Right lung (tissue), 5 donors: ENCODE measurements around the gene PTER. TPM values are rescaled to one million over a fixed set of nuclear protein-coding genes. Genes with fewer than 3 reads are reported as not detected.

Source experiments
- DNase-seq, 2 donors: peaks; one replicate each; pipeline ENCODE4 v3.0.0-alpha.2; 2013
- polyA plus RNA-seq, 5 donors: library from polyadenylated mRNA; unstranded; fragments of 120-200 nt; gene quantifications; one replicate each; pipeline versions ENCODE4 v1.2.1 to v1.2.3, GENCODE V29; 2013; ENCODE audit warnings: inconsistent platforms in 1 of 5, low replicate concordance in 1 of 5; ENCODE audit not compliant: insufficient read length in 5 of 5, insufficient read depth in 1 of 5

Gene PTER
- polyA plus RNA-seq, 5 donors = 7.6 to 12.5 (median 11.5) TPM

- no peak for DNase-seq
Observed at GRCh38 chr10:16536155-16536554, 99.3 kb downstream of the PTER start.

GRCh38 chr10:16544099-16544498 lies 107.3 kb downstream of the PTER start:
- DNase-seq = no peak

GRCh38 chr10:16544591-16544990 lies 107.8 kb downstream of the PTER start:
- DNase-seq = no peak

- no peak for DNase-seq
Observed at GRCh38 chr10:16545116-16545736, 108.4 kb downstream of the PTER start.

- no peak for DNase-seq
Observed at GRCh38 chr10:16547973-16548372, 111.2 kb downstream of the PTER start.

- DNase-seq = no peak
Observed at GRCh38 chr10:16559236-16559773, 122.5 kb downstream of the PTER start.

- no peak for DNase-seq
Observed at GRCh38 chr10:16562891-16563290, 126.1 kb downstream of the PTER start.

Other genes starting within 250 kb of the PTER start
- 1 to 10 TPM in 1 of 5 donors, under 1 TPM in 4; 0.14 to 1.5 (median 0.64) TPM for gene C1QL3, start 84.9 kb downstream of the PTER start, polyA plus RNA-seq